ENCODE data around the gene KAZN. TPM values are rescaled to one million over a fixed set of nuclear protein-coding genes. Genes with fewer than 3 reads are reported as not detected.

KAZN gene
- total RNA-seq, 2 donors from 2014 or later = 3.4 to 12.2 TPM

DNA sequence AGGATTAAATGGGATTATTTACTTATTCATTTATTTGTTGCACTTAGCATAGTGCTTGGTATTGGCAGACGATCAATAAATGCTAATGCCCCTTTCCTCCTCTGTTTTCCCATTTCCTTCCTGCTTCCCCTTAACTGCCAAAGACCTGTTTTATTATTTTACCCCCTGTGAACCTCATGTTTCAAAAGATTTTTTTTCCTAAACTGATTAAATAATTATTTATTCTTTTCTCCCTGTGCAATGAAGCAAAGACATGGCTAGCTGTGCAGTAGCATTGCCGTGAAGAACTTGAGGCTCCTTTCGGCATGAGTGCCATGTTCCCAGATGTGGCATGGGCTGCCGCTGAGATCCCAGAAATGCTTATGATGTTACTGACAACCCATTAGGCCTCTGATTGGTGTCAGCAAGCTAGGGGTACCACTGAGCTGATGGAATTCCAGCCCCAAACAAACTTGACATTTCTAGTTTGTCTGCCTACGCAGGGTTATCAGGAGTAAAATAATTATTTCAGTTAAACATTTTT is 288.6 kb downstream of the KAZN start:
- Histone ChIP-seq H3K27me3 (no peaks in the 10 kb centered on the region), H3K36me3 (replicated peaks in 1 of 2; ENCODE audit: insufficient read depth in 1 of 2, low read depth in 2 of 2) (no peaks in the 10 kb centered on the region), H3K4me3 (no peak overlapping the region), H3K4me1 (peaks cover 12% of the 10 kb centered on the region), H3K9me3 (no peaks in the 10 kb centered on the region), H3K27ac (no peak overlapping the region)
- DNase-seq (no peak), ATAC-seq (no peak)
- no peak for TF ChIP-seq POLR2A (IDR thresholded peaks at IDR 0.05)
- TF ChIP-seq, protein P1, sequence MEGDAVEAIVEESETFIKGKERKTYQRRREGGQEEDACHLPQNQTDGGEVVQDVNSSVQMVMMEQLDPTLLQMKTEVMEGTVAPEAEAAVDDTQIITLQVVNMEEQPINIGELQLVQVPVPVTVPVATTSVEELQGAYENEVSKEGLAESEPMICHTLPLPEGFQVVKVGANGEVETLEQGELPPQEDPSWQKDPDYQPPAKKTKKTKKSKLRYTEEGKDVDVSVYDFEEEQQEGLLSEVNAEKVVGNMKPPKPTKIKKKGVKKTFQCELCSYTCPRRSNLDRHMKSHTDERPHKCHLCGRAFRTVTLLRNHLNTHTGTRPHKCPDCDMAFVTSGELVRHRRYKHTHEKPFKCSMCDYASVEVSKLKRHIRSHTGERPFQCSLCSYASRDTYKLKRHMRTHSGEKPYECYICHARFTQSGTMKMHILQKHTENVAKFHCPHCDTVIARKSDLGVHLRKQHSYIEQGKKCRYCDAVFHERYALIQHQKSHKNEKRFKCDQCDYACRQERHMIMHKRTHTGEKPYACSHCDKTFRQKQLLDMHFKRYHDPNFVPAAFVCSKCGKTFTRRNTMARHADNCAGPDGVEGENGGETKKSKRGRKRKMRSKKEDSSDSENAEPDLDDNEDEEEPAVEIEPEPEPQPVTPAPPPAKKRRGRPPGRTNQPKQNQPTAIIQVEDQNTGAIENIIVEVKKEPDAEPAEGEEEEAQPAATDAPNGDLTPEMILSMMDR (IDR thresholded peaks at IDR 0.05) = no peak
- 79 to 91% methylated on average over 5 of the region's 5 CpGs for WGBS, 2 donors
- intact Hi-C loops (cut with DNase I) = no loop called here

DNA sequence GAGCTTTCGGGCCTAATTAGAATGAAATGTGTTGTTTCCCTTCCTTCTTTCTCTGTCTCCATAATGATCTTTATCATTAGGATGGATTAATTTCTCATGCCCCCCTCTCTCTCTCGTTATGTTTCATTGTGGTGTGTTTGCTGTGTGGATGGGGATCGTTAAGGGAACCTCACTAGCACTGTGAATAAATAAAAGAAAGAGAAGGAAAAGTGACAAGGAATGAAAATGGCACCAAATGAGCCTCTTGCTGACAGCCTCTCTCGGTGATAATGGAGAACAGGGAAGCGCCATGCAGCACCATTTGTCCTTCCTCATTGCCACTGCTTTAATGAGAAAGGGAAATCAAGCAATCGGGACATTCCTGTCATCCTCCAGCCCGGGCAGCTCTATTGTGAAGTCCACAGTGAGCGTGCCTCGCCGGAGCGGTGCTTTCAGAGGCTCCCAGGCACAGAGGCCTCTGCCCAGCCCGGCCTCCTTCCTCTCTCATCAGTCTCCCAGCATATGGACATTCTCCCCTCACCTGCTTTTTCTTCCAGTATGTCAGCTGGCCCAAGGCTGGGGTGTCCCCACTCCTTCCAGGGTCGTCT is 289.4 kb downstream of the KAZN start:
- TF ChIP-seq, protein P1 (IDR thresholded peaks at IDR 0.05) = no peak
- no peak for TF ChIP-seq POLR2A (IDR thresholded peaks at IDR 0.05)
- peaks cover 16% of the 10 kb centered on the region for H3K4me1 ChIP-seq
- no peak overlapping the region for H3K27ac ChIP-seq
- H3K4me3 ChIP-seq = no peak overlapping the region
- no peak for ATAC-seq
- no peaks in the 10 kb centered on the region for H3K36me3 ChIP-seq (replicated peaks in 1 of 2; ENCODE audit: insufficient read depth in 1 of 2, low read depth in 2 of 2)
- H3K9me3 ChIP-seq = no peaks in the 10 kb centered on the region
- intact Hi-C loops (cut with DNase I) = no loop called here
- WGBS, 2 donors = 83 to 85% methylated on average over 13 of the region's 13 CpGs
- H3K27me3 ChIP-seq = no peaks in the 10 kb centered on the region
- DNase-seq = no peak

DNA sequence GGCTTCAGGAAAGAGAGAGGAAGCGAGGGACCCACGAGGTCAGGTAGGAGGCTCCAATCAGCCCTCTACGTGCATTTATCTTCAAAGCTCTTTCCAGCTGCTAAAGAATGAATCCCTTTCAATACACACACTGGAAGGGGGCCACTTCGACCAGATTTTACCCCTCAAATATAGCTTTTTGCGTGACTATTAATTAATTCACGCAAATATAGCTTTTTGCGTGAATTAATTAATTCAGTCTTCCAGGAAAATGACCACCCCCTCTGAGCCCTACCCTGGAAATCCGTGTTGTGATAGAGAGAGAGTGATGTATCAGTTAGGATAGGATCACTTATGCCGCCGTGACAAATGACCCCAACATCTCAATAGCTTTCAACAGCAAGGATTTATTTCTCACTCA is 289.9 kb downstream of the KAZN start:
- Histone ChIP-seq H3K4me1 (peaks cover 16% of the 10 kb centered on the region), H3K9me3 (no peaks in the 10 kb centered on the region), H3K36me3 (replicated peaks in 1 of 2; ENCODE audit: insufficient read depth in 1 of 2, low read depth in 2 of 2) (no peaks in the 10 kb centered on the region), H3K4me3 (no peak overlapping the region), H3K27me3 (no peaks in the 10 kb centered on the region), H3K27ac (no peak overlapping the region)
- ATAC-seq = no peak
- no peak for TF ChIP-seq POLR2A (IDR thresholded peaks at IDR 0.05)
- TF ChIP-seq, protein P1 (IDR thresholded peaks at IDR 0.05) = no peak
- intact Hi-C loops (cut with DNase I) = no loop called here
- DNase-seq = no peak
- 88 to 93% methylated on average over 10 of the region's 10 CpGs for WGBS, 2 donors

DNA sequence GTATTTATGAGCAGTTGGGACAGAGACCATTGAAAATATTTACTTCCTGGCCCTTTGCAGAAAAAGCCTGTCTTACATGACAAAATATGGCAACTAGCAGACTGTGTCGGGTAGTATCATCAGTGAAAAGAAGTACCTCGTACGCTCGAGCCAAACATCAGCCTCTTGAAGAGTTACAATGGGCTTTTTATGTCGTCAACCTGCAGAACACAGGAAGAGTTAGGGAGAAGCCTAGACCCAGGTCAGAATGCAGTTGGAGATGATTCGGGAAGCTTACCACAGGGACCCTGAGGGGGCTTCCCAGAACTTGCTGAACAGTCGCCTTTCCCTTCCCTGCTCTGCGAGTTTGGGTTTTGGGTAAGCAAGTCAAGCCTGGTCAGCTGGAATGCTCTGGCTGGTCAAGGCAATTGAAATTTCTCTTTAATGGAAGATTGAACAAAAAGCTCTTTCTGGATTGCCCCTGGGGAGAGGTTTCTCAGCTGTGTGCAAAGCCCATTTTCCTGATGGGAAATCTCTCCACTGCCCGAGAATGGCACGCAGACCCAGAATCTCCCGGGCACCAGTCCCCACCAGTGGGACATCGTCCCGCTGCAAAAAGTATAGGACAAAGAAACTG is 291.4 kb downstream of the KAZN start:
- Histone ChIP-seq H3K27me3 (no peaks in the 10 kb centered on the region), H3K9me3 (no peaks in the 10 kb centered on the region), H3K36me3 (replicated peaks in 1 of 2; ENCODE audit: insufficient read depth in 1 of 2, low read depth in 2 of 2) (no peaks in the 10 kb centered on the region), H3K4me1 (peaks cover 21% of the 10 kb centered on the region), H3K4me3 (no peak overlapping the region), H3K27ac (no peak overlapping the region)
- intact Hi-C loops (cut with DNase I) = no loop called here
- DNase-seq = no peak
- 84 to 89% methylated on average over 13 of the region's 13 CpGs for WGBS, 2 donors
- TF ChIP-seq POLR2A (IDR thresholded peaks at IDR 0.05) = no peak
- TF ChIP-seq, protein P1 (IDR thresholded peaks at IDR 0.05) = no peak
- no peak for ATAC-seq

Data from body of pancreas (tissue), 4 donors.